Uterus (tissue), 4 donors: Measurements from ENCODE around the gene IL17F. TPM values are rescaled to one million over a fixed set of nuclear protein-coding genes. Genes with fewer than 3 reads are reported as not detected.
A peak's percentile ranks its signal among the peaks of the same experiment; 100 is the strongest.

Experiments used
- DNase-seq, 2 donors: peaks; one replicate each; pipeline ENCODE4 v3.0.0-alpha.2; 2019 to 2020
- H3K27ac ChIP-seq, 2 donors: fragments of 200-600 bp; sonication (generic); 1 replicate in 1 of 2; 2 replicates in 1 of 2; pipeline ENCODE4 v1.5.1; 2016 to 2018
- H3K27me3 ChIP-seq, 2 donors: fragments of 200-600 bp; sonication (generic); one replicate each; pipeline ENCODE4 v1.5.1; 2018 to 2019; ENCODE audit warnings: control low read depth in 1 of 2
- H3K36me3 ChIP-seq, 2 donors: fragments of 200-600 bp; sonication (generic); one replicate each; pipeline ENCODE4 v1.5.1; 2019; ENCODE audit warnings: control low read depth in 1 of 2
- H3K4me1 ChIP-seq, 2 donors: fragments of 200-600 bp; sonication (generic); one replicate each; pipeline ENCODE4 v1.5.1; 2018 to 2019; ENCODE audit warnings: control low read depth in 1 of 2
- H3K4me3 ChIP-seq, 2 donors: fragments of 200-600 bp; sonication (generic); 1 replicate in 1 of 2; 2 replicates in 1 of 2; pipeline ENCODE4 v1.5.1; 2018 to 2019; ENCODE audit warnings: mild to moderate bottlenecking in 1 of 2
- H3K9me3 ChIP-seq, 2 donors: fragments of 200-600 bp; sonication (generic); one replicate each; pipeline ENCODE4 v1.5.1; 2019; ENCODE audit warnings: control low read depth in 1 of 2
- POLR2A ChIP-seq, 2 donors: fragments of 450-650 bp; IDR thresholded peaks; one replicate each; pipeline ENCODE4 v1.6.1; 2016; ENCODE audit warnings: antibody characterized with exemption in 2 of 2, mild to moderate bottlenecking in 1 of 2, moderate library complexity in 1 of 2
- intact Hi-C: fragments of 100-400 bp; cut with DNase I; formaldehyde crosslinking; loops from one replicate; pipeline ENCODE4 v1.15.1; 2023; ENCODE audit warnings: low total_unique reads
- total RNA-seq, 4 donors: library from RNA; depleted of rRNA in 3 of 4; stranded (reverse); fragments of >200 nt in 3 of 4; gene quantifications; one replicate each; pipeline versions ENCODE4 v1.1.0 to v1.2.4, GENCODE V29; 2014 to 2023
- TF ChIP-seq, protein P1 (sequence below), 4 experiments: fragments of 200-600 bp in 2 of 4; fragments of 450-650 bp in 2 of 4; sonication (generic) in 2 of 4; IDR thresholded peaks; one replicate each; pipeline ENCODE4 v1.5.1; 2016 to 2019; ENCODE audit warnings: antibody characterized with exemption in 4 of 4, mild to moderate bottlenecking in 2 of 4, moderate library complexity in 1 of 4
- donor health status: DM: yes; HTN: yes; CAD: no.

IL17F gene
- total RNA-seq, 4 donors from 2014 or later: not detected

DNA sequence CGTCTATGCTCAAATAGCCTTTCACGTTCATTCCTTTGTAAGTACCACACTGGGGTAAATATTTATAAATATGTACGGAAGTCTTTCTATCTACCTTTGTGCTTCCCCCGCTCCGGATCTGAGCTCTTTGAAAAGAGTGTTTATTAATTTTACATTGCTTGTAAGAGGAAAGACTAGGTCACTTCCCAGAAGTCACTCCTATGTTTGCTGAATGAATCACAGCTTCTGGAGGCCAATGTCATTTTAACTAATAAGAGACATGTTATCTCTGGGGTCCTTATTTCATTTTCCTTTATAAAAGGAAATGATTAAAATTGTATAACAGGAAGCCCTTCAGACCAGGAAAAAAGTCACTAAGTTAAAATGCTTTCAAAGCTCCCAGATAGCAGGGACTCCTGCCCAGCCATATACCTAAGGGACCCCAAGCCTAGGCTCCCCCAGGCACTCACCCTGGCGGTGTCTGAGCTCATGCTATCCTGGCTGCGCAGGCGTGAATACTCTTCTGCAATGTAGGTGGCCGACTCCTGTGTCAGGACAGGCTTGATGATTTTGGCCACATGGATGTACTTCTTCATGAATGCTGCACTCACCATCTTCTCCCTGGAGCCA, 27.7 kb upstream of the IL17F start:
- TF ChIP-seq POLR2A (IDR thresholded peaks at IDR 0.05): no peak
- TF ChIP-seq, protein P1, sequence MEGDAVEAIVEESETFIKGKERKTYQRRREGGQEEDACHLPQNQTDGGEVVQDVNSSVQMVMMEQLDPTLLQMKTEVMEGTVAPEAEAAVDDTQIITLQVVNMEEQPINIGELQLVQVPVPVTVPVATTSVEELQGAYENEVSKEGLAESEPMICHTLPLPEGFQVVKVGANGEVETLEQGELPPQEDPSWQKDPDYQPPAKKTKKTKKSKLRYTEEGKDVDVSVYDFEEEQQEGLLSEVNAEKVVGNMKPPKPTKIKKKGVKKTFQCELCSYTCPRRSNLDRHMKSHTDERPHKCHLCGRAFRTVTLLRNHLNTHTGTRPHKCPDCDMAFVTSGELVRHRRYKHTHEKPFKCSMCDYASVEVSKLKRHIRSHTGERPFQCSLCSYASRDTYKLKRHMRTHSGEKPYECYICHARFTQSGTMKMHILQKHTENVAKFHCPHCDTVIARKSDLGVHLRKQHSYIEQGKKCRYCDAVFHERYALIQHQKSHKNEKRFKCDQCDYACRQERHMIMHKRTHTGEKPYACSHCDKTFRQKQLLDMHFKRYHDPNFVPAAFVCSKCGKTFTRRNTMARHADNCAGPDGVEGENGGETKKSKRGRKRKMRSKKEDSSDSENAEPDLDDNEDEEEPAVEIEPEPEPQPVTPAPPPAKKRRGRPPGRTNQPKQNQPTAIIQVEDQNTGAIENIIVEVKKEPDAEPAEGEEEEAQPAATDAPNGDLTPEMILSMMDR (IDR thresholded peaks at IDR 0.05): no peak
- Histone ChIP-seq H3K27me3 (no peaks in the 10 kb centered on the region), H3K9me3 (no peaks in the 10 kb centered on the region), H3K4me1 (no peaks in the 10 kb centered on the region), H3K4me3 (no peak overlapping the region), H3K27ac (no peak overlapping the region), H3K36me3 (no peaks in the 10 kb centered on the region)
- intact Hi-C loops: no loop called here
- no peak for DNase-seq

DNA sequence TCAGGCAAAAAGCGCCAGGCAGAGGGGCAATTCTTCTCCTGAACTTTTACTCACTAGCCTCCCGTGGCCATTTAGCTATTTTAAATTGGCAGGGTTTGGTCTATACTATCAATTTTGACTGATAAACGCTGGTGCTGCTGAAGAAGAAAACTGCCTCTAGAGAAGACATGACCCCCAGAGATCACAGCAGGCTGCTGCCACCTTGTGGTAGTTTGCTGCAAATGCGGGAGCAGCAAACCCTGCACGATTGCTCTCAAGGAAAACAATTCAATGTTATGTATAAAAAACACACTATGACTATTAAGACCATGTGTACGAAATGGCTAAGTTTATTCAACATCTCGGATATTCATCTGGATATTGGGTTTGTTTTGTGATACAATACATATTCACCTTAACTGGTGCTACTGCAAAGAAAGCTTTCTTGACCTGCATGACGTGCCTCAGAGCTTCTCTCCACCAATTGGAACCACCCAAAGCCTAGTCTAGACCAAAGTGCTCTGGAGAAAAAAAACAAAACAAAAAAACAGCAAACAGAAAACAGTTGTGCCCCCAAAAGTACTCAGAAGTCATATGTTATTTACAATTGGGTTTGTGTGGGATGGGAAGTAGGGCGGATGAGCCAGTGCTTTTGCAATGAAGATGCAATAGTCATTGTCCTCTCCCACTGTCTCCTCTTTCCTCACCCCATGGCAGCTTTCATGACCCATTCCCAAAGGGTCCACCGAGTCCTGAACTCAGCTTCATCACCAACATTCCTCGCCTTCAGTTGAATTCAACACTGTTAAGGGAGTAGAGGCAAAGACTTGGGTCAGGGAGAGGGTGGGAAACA, 19.6 kb upstream of the IL17F start:
- intact Hi-C loops: no loop called here
- H3K27ac ChIP-seq: no peak overlapping the region

DNA sequence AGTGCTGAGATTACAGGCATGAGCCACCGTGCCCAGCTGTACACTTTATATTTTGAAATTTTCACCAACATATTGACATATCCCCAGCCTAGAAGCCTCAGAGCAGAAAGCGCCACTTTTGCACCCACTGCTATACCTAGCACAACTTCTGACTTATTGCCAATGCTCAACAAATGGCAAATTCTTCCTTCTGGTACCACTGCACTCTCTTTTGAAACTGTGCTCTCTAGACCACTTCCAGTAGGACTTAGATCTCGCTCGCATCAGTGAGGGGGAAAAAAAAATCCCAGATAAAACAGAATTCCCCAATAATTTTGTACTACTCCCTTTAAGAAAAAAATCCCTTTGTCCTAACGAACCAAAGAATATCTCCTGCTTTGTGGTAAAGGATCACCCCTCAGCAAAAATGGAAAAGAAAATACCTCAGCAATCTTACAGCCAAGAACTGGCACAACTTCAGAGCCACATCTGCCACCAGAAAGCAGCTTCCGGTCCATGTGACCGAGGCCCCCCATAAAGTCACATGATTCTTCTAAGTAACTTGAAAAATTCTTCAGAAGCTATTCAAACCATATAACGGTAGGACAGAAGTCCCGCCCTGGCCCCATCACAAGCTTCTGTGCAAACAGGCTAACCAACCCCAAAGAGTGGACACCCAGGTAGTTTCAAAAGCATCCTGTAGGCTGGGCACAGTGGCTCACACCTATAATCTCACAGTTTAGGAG, 18.5 kb upstream of the IL17F start:
- H3K4me1 ChIP-seq: no peaks in the 10 kb centered on the region
- intact Hi-C loops: no loop called here
- no peaks in the 10 kb centered on the region for H3K9me3 ChIP-seq
- no peaks in the 10 kb centered on the region for H3K36me3 ChIP-seq
- no peak overlapping the region for H3K4me3 ChIP-seq
- TF ChIP-seq POLR2A (IDR thresholded peaks at IDR 0.05): no peak
- TF ChIP-seq, protein P1 (IDR thresholded peaks at IDR 0.05): no peak
- no peak overlapping the region for H3K27ac ChIP-seq
- H3K27me3 ChIP-seq: no peaks in the 10 kb centered on the region
- no peak for DNase-seq

More for the DNA sequence above, 19.6 kb upstream of the IL17F start:
- Histone ChIP-seq H3K9me3 (no peaks in the 10 kb centered on the region), H3K36me3 (no peaks in the 10 kb centered on the region), H3K4me3 (no peak overlapping the region), H3K4me1 (no peaks in the 10 kb centered on the region), H3K27me3 (no peaks in the 10 kb centered on the region)
- DNase-seq: peak; percentile 30 to 58
- TF ChIP-seq, protein P1 (IDR thresholded peaks at IDR 0.05): peak; percentile 66 to 92 (median 74)
- no peak for TF ChIP-seq POLR2A (IDR thresholded peaks at IDR 0.05)

DNA sequence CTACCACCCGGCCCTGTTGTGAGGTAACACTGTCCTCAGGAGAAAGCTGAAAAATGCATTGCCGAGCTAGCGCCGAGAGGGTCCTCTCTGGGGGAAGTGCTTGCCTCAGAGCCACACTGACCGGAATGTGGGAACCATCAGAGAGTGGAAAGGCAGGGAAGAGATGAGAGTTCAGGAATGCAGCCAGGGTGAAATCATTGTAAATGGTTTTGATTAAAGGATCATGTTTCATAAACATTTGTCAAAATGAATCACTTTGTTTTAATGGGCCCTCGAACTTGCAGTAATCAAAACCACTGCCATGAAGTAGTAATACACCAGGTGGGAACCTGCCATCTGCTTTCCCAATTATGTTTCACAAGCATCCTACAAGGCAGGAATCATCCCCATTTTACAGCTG, 16.9 kb upstream of the IL17F start:
- H3K4me1 ChIP-seq: no peaks in the 10 kb centered on the region
- intact Hi-C loops: no loop called here
- no peaks in the 10 kb centered on the region for H3K36me3 ChIP-seq
- TF ChIP-seq POLR2A (IDR thresholded peaks at IDR 0.05): no peak
- TF ChIP-seq, protein P1 (IDR thresholded peaks at IDR 0.05): no peak
- H3K27ac ChIP-seq: no peak overlapping the region
- H3K27me3 ChIP-seq: no peaks in the 10 kb centered on the region
- no peak for DNase-seq
- H3K4me3 ChIP-seq: no peak overlapping the region
- no peaks in the 10 kb centered on the region for H3K9me3 ChIP-seq

DNA sequence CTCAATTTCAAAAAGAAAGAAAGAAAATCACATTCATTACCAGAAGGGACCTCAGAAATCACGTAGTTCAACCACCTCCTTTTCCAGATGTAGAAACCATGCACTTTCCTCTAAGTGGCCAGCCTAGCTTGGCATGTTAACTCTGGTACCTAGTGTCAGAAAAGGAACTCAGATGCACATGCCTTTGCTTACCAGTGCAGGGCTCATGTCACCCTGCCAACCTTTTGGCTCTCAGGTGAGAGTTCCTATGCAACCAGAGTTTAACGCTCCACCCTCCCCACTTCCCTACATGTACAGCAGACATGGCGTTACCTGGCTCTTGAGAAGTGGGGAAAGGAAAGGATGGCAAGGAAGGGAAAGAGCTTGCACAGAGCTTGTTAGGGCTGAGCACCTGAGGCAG, 16.3 kb upstream of the IL17F start:
- H3K36me3 ChIP-seq: no peaks in the 10 kb centered on the region
- no peaks in the 10 kb centered on the region for H3K9me3 ChIP-seq
- no peak for DNase-seq
- H3K27me3 ChIP-seq: no peaks in the 10 kb centered on the region
- no peak overlapping the region for H3K4me3 ChIP-seq
- no peak for TF ChIP-seq POLR2A (IDR thresholded peaks at IDR 0.05)
- TF ChIP-seq, protein P1 (IDR thresholded peaks at IDR 0.05): no peak
- no peak overlapping the region for H3K27ac ChIP-seq
- no peaks in the 10 kb centered on the region for H3K4me1 ChIP-seq
- intact Hi-C loops: no loop called here
